Right kidney (tissue), 1 donor: Measurements from ENCODE around the gene SELENOF.
A peak's percentile ranks its signal among the peaks of the same experiment; 100 is the strongest.
"Not testable (repeated sequence)": the region's sequence is repeated elsewhere in the genome, so short reads cannot be mapped to it uniquely, and the experiment has no call there.

Experiments
- DNase-seq: peaks from one replicate; pipeline ENCODE4 v3.0.0-alpha.2; 2016

SELENOF gene

GRCh38 chr1:86924324-86924960 lies 10.5 kb upstream of the SELENOF start:
- no peak for DNase-seq

GRCh38 chr1:86922445-86922844 lies 8.5 kb upstream of the SELENOF start:
- no peak for DNase-seq

GRCh38 chr1:86916752-86917151 lies 2.8 kb upstream of the SELENOF start:
- no peak for DNase-seq

- no peak for DNase-seq
Observed at GRCh38 chr1:86915737-86916235, 1.9 kb upstream of the SELENOF start.

- peak; percentile 82 for DNase-seq
Observed at GRCh38 chr1:86914998-86915736, 1.2 kb upstream of the SELENOF start.

- DNase-seq, result peak; percentile 94
Observed at GRCh38 chr1:86914601-86914997, 673 bp upstream of the SELENOF start, which contains the start of gene HS2ST1. HS2ST1 (plus strand) TSS chr1:86914635.

- no peak for DNase-seq
Observed at GRCh38 chr1:86913399-86913895, 479 bp downstream of the SELENOF start.

GRCh38 chr1:86912281-86912900 lies 1.5 kb downstream of the SELENOF start:
- DNase-seq, result no peak

GRCh38 chr1:86906419-86906818 lies 7.5 kb downstream of the SELENOF start:
- DNase-seq, result no peak

- DNase-seq, result no peak
Observed at GRCh38 chr1:86905875-86906274, 8.1 kb downstream of the SELENOF start.

GRCh38 chr1:86899401-86899800 lies 14.5 kb downstream of the SELENOF start:
- not testable (repeated sequence) for DNase-seq

GRCh38 chr1:86888327-86888726 lies 25.6 kb downstream of the SELENOF start:
- DNase-seq, result no peak

- no peak for DNase-seq
Observed at GRCh38 chr1:86887479-86888162, 26.3 kb downstream of the SELENOF start.

- no peak for DNase-seq
Observed at GRCh38 chr1:86875722-86876121, 38.2 kb downstream of the SELENOF start.

GRCh38 chr1:86872086-86872485 lies 41.8 kb downstream of the SELENOF start:
- DNase-seq, result no peak

GRCh38 chr1:86871001-86871400 lies 42.9 kb downstream of the SELENOF start:
- DNase-seq, result no peak

GRCh38 chr1:86868477-86868876 lies 45.4 kb downstream of the SELENOF start:
- no peak for DNase-seq

- DNase-seq, result not testable (repeated sequence)
Observed at GRCh38 chr1:86867278-86867677, 46.6 kb downstream of the SELENOF start.

- DNase-seq, result no peak
Observed at GRCh38 chr1:86866665-86867064, 47.3 kb downstream of the SELENOF start.

GRCh38 chr1:86865973-86866637 lies 47.8 kb downstream of the SELENOF start:
- no peak for DNase-seq

GRCh38 chr1:86862920-86863319 lies 51.0 kb downstream of the SELENOF start:
- no peak for DNase-seq

- DNase-seq, result no peak
Observed at GRCh38 chr1:86861424-86861823, 52.5 kb downstream of the SELENOF start.
